HL-60/S4 (cell line): ENCODE measurements around the gene TREML2.

Source experiments
- in situ Hi-C: fragments of 300-500 bp; cut with MboI; formaldehyde crosslinking; loops from 2 replicates; pipeline ENCODE4 v1.14.3; 2022; ENCODE audit warnings: low sequenced_read_pairs

Gene TREML2

GRCh38 chr6:41209547-41210320 lies 8.8 kb upstream of the TREML2 start:
- in situ Hi-C loops = no loop called here

GRCh38 chr6:41208439-41209106 lies 7.6 kb upstream of the TREML2 start:
- in situ Hi-C loops = no loop called here

GRCh38 chr6:41204156-41204555 lies 3.2 kb upstream of the TREML2 start:
- in situ Hi-C loops = no loop called here

GRCh38 chr6:41201764-41202173 lies 820 bp upstream of the TREML2 start:
- in situ Hi-C loops = no loop called here

- in situ Hi-C loops = no loop called here
These were observed 551 bp downstream of the TREML2 start for GRCh38 chr6:41200296-41200900.

- in situ Hi-C loops = no loop called here
These were observed 1.2 kb downstream of the TREML2 start for GRCh38 chr6:41199552-41200246.

- in situ Hi-C loops = no loop called here
These were observed 3.7 kb downstream of the TREML2 start for GRCh38 chr6:41197234-41197633.

- in situ Hi-C loops = no loop called here
These were observed 6.6 kb downstream of the TREML2 start for GRCh38 chr6:41194386-41194785.

- in situ Hi-C loops = no loop called here
These were observed 7.1 kb downstream of the TREML2 start for GRCh38 chr6:41193884-41194283.

- in situ Hi-C loops = no loop called here
These were observed 7.7 kb downstream of the TREML2 start for GRCh38 chr6:41193171-41193734.

- in situ Hi-C loops = no loop called here
These were observed 9.4 kb downstream of the TREML2 start for GRCh38 chr6:41191569-41191968.

GRCh38 chr6:41190791-41191190 lies 10.2 kb downstream of the TREML2 start:
- in situ Hi-C loops = no loop called here

- in situ Hi-C loops = loop anchor here (10.0 kb wide), 1 partner anchor 115 kb away; the partner anchor contains the start of genes NFYA and OARD1
These were observed 11.0 kb downstream of the TREML2 start for GRCh38 chr6:41189967-41190366.

GRCh38 chr6:41189046-41189445 lies 11.9 kb downstream of the TREML2 start:
- in situ Hi-C loops = loop anchor here (10.0 kb wide), 1 partner anchor 114 kb away; the partner anchor contains the start of genes NFYA and OARD1

- in situ Hi-C loops = loop anchor here (10.0 kb wide), 1 partner anchor 113 kb away; the partner anchor contains the start of genes NFYA and OARD1
These were observed 12.7 kb downstream of the TREML2 start for GRCh38 chr6:41187924-41188886.

- in situ Hi-C loops = loop anchor here (10.0 kb wide), 1 partner anchor 111 kb away; the partner anchor contains the start of genes NFYA and OARD1
These were observed 14.9 kb downstream of the TREML2 start for GRCh38 chr6:41186031-41186562.

GRCh38 chr6:41184761-41185160 lies 16.2 kb downstream of the TREML2 start:
- in situ Hi-C loops = loop anchor here (10.0 kb wide), 1 partner anchor 110 kb away; the partner anchor contains the start of genes NFYA and OARD1

GRCh38 chr6:41182069-41183034 lies 18.6 kb downstream of the TREML2 start:
- in situ Hi-C loops = loop anchor here (10.0 kb wide), 1 partner anchor 108 kb away; the partner anchor contains the start of genes NFYA and OARD1
